Nephron (organoid): ENCODE data around the gene EIF1AX.
"Not testable (repeated sequence)": the region's sequence is repeated elsewhere in the genome, so short reads cannot be mapped to it uniquely, and the experiment has no call there.

Experiments
- H3K27ac Mint-ChIP-seq, 3 experiments: 2 replicates each; pipeline ENCODE4 v1.8.0; 2020; ENCODE audit warnings: mixed read lengths in 3 of 3, mild to moderate bottlenecking in 2 of 3, moderate library complexity in 1 of 3
- H3K27me3 Mint-ChIP-seq: 2 replicates; pipeline ENCODE4 v1.8.0; 2021; ENCODE audit warnings: low read depth, mild to moderate bottlenecking, moderate library complexity, mixed read lengths
- H3K36me3 Mint-ChIP-seq: 2 replicates; pipeline ENCODE4 v1.8.0; 2020; ENCODE audit warnings: low read depth, mixed read lengths
- H3K4me1 Mint-ChIP-seq: 2 replicates; pipeline ENCODE4 v1.8.0; 2020; ENCODE audit warnings: mixed read lengths
- H3K4me3 Mint-ChIP-seq, 3 experiments: 2 replicates each; pipeline ENCODE4 v1.8.0; 2020; ENCODE audit warnings: mild to moderate bottlenecking in 3 of 3, mixed read lengths in 3 of 3, moderate library complexity in 2 of 3
- H3K9me3 Mint-ChIP-seq: 2 replicates; pipeline ENCODE4 v1.8.0; 2020; ENCODE audit warnings: mixed read lengths
- TF ChIP-seq, protein P1 (sequence below), 3 experiments: fragments of 200-600 bp; sonication (generic); IDR thresholded peaks; one replicate each; pipeline ENCODE4 v1.5.0; 2021; ENCODE audit warnings: antibody characterized with exemption in 3 of 3; ENCODE audit not compliant: unreplicated experiment in 3 of 3

Gene EIF1AX

GRCh38 chrX:20135944-20136343 lies 5.7 kb downstream of the EIF1AX start:
- H3K4me3 Mint-ChIP-seq: no peak overlapping the region
- peaks cover 52% of the 10 kb centered on the region for H3K36me3 Mint-ChIP-seq
- no peaks in the 10 kb centered on the region for H3K27me3 Mint-ChIP-seq
- TF ChIP-seq, protein P1, sequence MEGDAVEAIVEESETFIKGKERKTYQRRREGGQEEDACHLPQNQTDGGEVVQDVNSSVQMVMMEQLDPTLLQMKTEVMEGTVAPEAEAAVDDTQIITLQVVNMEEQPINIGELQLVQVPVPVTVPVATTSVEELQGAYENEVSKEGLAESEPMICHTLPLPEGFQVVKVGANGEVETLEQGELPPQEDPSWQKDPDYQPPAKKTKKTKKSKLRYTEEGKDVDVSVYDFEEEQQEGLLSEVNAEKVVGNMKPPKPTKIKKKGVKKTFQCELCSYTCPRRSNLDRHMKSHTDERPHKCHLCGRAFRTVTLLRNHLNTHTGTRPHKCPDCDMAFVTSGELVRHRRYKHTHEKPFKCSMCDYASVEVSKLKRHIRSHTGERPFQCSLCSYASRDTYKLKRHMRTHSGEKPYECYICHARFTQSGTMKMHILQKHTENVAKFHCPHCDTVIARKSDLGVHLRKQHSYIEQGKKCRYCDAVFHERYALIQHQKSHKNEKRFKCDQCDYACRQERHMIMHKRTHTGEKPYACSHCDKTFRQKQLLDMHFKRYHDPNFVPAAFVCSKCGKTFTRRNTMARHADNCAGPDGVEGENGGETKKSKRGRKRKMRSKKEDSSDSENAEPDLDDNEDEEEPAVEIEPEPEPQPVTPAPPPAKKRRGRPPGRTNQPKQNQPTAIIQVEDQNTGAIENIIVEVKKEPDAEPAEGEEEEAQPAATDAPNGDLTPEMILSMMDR (IDR thresholded peaks at IDR 0.05; ENCODE audit: unreplicated experiment in 3 of 3): no peak
- H3K4me1 Mint-ChIP-seq: peaks cover 16% of the 10 kb centered on the region
- no peak overlapping the region for H3K27ac Mint-ChIP-seq
- H3K9me3 Mint-ChIP-seq: no peaks in the 10 kb centered on the region

GRCh38 chrX:20132666-20133065 lies 9.0 kb downstream of the EIF1AX start:
- TF ChIP-seq, protein P1 (IDR thresholded peaks at IDR 0.05; ENCODE audit: unreplicated experiment in 3 of 3): no peak
- H3K4me1 Mint-ChIP-seq: no peaks in the 10 kb centered on the region

GRCh38 chrX:20130357-20130756 lies 11.3 kb downstream of the EIF1AX start:
- TF ChIP-seq, protein P1 (IDR thresholded peaks at IDR 0.05; ENCODE audit: unreplicated experiment in 3 of 3): no peak
- H3K4me3 Mint-ChIP-seq: no peak overlapping the region
- no peak overlapping the region for H3K27ac Mint-ChIP-seq
- no peaks in the 10 kb centered on the region for H3K4me1 Mint-ChIP-seq
- H3K36me3 Mint-ChIP-seq: peaks cover 24% of the 10 kb centered on the region
- H3K9me3 Mint-ChIP-seq: no peaks in the 10 kb centered on the region
- no peaks in the 10 kb centered on the region for H3K27me3 Mint-ChIP-seq

More at GRCh38 chrX:20132666-20133065, 9.0 kb downstream of the EIF1AX start:
- H3K9me3 Mint-ChIP-seq: no peaks in the 10 kb centered on the region
- H3K4me3 Mint-ChIP-seq: no peak overlapping the region
- H3K27ac Mint-ChIP-seq: no peak overlapping the region
- H3K36me3 Mint-ChIP-seq: peaks cover 44% of the 10 kb centered on the region
- H3K27me3 Mint-ChIP-seq: no peaks in the 10 kb centered on the region

- Mint-ChIP-seq H3K36me3 (peaks cover 22% of the 10 kb centered on the region), H3K27ac (no peak overlapping the region), H3K4me3 (no peak overlapping the region), H3K4me1 (no peaks in the 10 kb centered on the region), H3K27me3 (no peaks in the 10 kb centered on the region), H3K9me3 (no peaks in the 10 kb centered on the region)
- TF ChIP-seq, protein P1 (IDR thresholded peaks at IDR 0.05; ENCODE audit: unreplicated experiment in 3 of 3): no peak
Measured at GRCh38 chrX:20129547-20129946, 12.1 kb downstream of the EIF1AX start.

- Mint-ChIP-seq H3K36me3 (peaks cover 20% of the 10 kb centered on the region), H3K9me3 (no peaks in the 10 kb centered on the region), H3K4me1 (no peaks in the 10 kb centered on the region), H3K27me3 (no peaks in the 10 kb centered on the region), H3K27ac (no peak overlapping the region), H3K4me3 (no peak overlapping the region)
- TF ChIP-seq, protein P1 (IDR thresholded peaks at IDR 0.05; ENCODE audit: unreplicated experiment in 3 of 3): no peak
Measured at GRCh38 chrX:20128670-20129069, 13.0 kb downstream of the EIF1AX start.

DNA sequence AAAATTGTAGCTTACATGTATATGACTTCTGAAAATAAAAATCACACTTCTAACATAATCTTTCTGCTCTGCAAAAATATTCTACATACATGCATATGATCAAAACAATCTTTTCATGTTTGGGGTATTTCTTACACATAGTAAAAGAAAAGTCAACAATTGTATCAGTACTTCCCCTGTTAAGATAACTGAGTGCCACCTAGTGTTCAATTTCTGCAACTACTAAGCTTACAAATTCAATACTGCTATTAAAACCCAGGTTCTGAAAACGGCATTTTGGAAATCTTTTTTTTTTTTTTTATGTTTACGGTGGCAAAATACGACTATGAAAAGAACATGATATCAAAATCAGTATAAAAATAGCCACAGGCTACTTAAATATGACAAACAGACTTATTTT lies 14.2 kb downstream of the EIF1AX start:
- not testable (repeated sequence) for H3K4me1 Mint-ChIP-seq, H3K27me3 Mint-ChIP-seq, H3K4me3 Mint-ChIP-seq, H3K9me3 Mint-ChIP-seq, H3K27ac Mint-ChIP-seq
- TF ChIP-seq, protein P1 (IDR thresholded peaks at IDR 0.05; ENCODE audit: unreplicated experiment in 3 of 3): peak; percentile 25 to 41 (median 30)
- peaks cover 14% of the 10 kb centered on the region for H3K36me3 Mint-ChIP-seq

DNA sequence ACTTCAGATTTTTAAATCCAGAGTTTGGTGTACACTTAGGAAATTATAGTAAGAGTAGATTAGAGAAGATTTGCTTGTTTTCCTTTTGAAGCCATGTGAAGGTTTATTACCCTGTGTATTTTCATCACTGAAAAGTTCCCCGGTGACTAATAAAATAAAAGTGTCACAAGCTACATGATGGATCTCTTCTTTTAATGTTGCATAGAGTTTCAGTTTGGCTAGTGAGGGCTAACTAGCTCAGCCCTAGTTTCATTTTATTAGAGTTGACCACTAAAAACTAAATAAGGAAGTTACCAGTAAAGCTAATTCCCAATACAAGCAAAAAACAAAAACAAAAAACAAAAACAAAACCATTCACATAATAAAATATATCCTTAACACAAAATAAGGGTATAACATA lies 14.8 kb downstream of the EIF1AX start:
- not testable (repeated sequence) for H3K27ac Mint-ChIP-seq, H3K4me3 Mint-ChIP-seq, H3K27me3 Mint-ChIP-seq

More for the DNA sequence above, 14.8 kb downstream of the EIF1AX start:
- not testable (repeated sequence) for H3K9me3 Mint-ChIP-seq, H3K4me1 Mint-ChIP-seq
- H3K36me3 Mint-ChIP-seq: peaks cover 10% of the 10 kb centered on the region
